COLO668 (cell line): ENCODE results near the gene TNFRSF4.

Source experiments
- DNase-seq: peaks from one replicate; lab custom pipeline; 2025; ENCODE audit not compliant: unreplicated experiment; lab: John Stamatoyannopoulos, UW

TNFRSF4 gene

DNA sequence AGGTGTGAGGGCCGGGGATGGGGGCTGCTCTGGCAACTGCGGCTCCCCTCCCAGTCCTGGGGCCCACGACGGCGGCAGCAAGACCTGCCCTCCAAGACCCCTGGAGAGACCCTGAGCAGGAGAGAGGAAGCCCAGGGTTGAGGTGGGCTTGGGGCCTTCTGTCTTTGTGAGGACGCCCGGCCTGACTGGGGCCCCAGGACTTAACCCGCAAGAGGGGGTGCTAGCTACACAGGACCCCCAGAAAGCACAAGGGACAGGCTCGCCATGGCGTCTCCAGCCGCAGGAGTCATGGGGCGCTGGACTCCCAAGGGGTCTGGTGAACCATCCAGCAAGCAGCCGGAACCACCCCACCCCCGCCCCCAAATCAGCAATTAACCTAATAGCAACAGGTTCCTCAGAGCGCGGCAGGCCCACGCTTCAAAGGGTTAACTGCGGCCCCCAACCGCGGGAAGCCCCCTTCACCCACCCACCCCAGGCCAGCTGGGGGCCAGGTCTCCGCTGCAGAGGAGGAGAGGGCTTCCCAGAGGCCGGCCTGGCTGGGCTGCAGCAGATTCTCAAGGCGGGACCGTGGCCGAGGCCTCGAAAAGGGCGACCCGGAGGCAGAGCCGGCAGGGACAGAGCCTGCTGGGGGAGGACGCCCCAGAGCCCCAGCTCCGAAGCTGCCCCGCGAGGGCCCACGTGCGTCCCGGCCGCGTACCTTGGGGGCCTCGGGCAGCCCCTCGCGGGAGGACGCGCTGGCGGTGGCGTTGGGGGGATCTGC, 32.0 kb upstream of the TNFRSF4 start:
- DNase-seq, result no peak

DNA sequence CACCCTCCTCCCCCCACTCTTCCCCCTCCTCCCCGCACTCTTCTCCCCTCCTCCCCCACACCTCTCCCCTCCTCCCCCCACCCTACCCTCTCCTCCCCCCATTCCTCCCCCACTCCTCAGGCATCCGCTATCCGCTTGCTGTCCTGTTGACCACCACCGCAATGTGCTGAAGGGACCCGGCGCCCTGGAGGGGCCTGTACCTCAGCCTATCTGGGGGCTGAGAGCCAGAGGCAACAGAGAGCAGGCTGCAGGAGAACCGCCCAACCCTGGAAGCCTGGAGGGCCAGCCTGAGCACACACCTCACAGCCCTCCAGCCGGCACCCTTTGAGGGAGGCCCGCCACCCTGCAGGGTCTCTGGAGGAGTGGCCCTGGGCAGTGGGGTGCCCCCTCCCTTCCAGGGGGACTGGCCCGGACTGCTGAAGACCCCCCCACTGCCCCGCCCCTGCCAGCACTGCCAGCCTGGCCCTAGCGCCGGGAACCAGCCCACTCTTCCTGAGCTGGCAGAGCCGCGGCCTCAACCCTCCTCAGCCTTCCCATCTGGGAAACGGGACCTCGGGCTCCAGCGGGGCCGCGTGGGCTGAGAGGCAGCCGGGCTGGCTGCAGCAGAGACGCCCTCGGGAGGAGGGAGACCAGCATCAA, 31.3 kb upstream of the TNFRSF4 start:
- DNase-seq, result no peak

DNA sequence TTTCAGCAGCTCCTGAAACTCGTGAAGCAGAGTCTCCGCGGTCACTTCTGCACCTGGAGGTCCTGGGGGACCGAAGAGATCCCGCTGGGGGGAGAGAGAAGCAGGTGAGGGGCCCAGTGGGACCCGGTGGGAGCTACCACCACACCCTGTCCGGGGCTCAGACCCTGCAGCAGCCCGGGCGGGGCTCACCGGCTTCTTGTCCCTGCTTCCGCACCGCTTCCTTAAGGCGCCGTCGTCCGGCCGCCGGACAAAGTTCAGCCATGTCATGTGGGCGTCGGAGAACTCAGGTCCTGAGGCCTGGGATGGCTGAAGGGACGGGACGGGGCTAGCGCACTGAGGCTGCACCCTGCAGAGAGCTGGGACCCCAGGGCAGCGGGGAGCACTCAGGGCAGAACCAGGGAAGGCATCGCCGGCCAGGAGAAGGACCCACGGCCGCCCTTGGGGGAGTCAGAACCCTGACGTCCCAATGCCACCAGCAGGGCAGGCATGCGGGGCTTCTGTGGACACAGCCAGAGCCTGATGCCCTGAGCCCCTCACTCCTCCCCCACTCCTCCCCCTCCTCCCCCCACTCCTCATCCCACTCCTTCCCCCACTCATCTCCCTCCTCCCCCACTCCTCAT, 30.3 kb upstream of the TNFRSF4 start:
- no peak for DNase-seq

DNA sequence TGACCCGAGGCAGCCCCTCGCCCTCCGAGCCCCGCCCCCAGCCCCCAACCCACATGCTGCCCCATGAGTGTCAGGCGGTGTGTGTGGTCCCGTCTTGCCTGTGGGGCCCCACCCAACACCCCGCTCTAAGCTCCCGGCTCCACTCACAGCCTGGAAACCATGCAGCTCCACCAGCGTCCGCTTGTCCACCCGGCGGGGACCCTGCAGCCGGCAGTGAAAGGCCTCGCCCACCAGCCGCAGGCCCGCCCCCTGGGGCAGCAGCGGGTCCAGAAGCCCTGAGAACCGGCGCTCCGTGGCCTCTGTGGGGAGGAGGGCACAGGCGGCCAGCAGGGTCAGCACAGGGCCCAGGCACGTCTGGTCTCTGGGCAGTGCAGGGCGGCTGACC, 29.8 kb upstream of the TNFRSF4 start:
- no peak for DNase-seq

DNA sequence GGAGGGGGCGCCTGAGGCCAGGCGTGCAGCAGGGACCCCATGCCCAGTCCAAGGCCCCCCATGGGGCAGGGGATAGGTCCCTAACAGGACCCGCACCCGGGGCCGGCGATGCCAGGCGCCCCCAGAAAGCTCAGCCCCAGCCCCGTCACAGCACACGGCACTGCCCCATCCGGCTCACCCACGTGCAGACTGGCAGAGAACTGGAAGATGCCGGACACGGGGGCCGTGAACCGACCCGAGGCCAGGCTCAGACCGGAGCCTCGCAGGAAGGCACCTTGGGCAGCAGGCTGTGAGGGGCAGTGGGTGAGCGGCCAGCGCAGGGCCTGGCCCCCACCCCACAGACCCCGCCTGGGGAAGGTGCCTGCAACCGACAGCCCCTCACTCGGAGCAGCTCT, 29.3 kb upstream of the TNFRSF4 start:
- DNase-seq, result no peak

DNA sequence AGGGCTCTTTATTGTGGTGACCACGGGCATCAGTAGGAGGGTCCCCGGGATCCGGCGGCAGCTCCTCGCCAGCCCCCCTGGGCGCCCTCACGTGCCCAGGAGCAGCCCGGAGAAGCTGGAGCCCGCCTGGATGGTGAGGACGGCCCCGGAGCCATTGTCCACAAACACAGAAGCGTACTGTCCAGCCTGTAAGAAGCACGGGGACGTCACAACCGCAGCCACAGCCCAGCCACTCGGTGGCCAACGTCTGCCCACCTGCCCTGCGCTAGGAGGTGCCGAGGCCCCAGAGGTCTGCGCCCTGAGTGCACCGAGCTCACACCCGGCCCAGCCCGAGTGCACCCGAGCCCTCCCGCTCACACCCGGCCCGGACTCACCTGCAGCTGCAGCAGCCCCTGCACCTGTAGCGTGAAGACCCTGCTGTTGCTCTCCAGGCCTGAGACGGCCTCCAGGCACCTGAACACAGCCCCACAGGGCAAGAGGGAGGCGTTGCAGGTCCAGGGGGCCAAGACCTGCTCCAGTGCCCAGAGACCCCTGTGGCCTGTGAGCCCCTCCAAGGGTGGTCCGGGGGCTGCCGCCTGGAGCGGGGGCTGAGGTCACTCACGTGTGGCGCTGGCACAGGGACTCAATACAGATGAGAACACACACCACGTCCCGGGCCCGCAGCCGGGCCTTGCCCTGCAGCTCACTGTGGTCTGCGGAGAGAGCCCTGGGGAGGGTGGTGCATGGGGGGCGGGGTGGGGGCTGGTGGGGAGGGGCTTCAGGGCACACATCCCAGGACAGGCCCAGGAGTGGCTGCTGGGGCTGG, 28.7 kb upstream of the TNFRSF4 start:
- no peak for DNase-seq

DNA sequence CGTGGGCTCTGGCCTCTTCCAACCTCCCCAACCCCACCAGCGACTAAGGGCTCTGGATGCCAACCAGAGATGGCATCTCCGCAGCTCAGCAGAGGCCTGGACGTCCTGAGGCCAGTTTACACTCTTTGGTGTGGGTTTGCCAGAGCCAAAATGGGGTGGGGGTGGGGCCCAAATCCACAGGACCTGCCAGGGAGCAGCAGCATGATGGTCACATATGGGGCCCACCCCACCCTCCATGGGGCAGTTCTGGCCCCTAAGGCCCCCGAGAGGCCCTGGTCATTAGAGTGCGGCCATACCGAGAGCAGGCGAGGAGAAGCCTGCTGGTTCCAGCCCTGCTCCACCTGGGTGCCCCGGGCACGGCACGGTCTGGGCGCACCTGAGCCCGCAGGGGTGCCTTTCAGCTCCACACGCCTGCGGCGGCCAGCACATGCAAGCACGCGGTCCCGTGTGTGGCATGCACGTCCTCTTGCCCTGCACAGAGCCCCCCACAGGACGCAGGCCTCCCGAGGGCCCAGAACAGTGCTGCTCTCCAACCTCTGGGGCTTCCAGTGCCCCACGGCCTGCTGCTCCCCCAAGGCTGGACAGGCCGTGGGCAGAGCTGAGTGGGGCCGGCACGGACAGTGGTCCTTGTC, 27.8 kb upstream of the TNFRSF4 start:
- no peak for DNase-seq

DNA sequence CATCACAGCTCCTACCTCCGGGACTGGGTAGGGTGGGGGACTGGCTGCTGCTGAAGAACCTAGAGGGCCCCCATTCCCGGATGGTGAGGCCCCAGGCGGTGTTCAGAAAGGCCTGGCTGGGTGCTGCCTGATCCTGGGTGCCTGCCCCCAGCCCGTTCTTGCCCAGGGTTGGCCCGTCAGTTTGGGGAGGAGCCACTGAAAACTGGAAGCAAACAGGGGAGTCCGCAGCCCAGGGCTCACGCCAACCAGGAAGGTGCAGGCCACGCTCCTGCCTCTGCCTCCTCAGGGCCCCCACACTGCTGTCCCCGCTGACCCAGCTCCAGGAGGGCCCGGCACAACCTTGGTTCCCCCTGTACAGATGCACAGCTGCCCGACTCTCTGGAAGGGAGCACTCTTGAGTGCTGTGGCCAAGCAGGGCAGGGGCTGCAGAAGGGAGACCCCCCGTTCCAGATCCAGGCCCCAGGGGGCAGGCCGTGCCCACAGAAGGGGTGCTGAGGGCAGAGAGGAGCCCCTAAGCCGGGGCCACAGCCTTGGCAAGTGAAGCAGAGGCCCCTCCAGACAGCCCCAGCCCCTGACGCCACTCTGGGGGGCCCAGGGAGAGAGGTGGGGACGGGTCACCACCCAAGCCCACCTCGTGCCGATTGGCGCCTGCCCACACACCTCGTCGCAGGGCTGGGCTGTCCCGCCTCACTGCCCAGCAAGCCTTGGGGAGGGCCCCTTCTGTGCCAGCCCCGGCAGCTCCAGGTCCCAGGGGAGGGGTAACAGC, 27.1 kb upstream of the TNFRSF4 start:
- DNase-seq, result no peak

DNA sequence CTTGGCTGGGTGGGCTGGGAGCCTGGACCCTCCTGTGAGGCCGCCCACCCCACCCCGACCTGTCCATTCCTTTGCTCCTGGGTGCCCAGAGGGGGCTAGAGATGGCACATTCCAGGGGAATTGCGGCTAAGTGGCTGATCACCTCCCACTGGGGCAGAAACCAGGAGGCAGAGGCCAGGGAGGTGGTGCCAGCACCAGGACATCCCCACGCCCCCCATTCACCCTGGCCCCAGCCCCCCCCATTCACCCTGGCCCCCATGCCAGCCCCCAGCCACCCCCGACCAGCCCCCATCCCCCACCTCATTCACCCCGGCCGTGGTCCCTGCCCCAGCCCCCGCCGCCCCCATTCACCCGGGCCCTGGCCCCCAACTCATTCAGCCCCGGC, 26.4 kb upstream of the TNFRSF4 start:
- DNase-seq, result no peak

DNA sequence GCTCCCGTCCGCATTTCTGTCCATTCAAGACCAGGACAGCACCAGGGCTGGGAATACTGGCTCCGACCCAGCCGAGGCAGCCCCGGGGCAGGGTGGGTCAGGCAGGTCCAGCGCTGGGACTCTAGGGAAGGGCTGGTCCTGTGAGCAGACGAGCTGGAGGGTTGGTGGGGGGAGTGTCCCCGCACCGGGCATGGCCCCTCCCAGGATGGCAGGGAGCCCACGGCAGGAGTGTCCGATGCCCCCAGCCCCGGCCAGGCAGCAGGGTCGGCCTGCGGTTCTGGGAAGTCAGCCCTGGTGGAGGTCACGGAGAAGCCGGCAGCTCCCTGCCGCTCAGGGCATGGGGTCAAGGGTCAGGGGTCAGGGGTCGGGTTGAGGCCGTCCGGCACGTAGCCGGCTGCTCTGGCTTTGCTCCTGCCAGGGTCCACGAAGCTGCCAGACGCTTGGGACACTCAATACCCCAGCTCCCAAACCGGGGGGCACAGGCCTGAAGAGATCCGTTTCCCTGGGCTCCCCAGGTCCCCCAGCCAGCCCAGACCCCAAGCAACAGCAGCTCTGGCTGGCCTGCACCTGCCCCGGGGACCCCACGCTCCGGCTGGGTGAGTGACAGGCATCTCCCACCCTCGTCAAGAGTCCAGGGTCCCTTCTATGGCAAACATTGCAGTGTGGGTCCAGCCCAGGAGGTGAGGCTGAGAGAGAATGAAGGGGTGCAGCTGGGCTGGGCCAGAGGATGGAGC, 25.8 kb upstream of the TNFRSF4 start:
- DNase-seq, result no peak

DNA sequence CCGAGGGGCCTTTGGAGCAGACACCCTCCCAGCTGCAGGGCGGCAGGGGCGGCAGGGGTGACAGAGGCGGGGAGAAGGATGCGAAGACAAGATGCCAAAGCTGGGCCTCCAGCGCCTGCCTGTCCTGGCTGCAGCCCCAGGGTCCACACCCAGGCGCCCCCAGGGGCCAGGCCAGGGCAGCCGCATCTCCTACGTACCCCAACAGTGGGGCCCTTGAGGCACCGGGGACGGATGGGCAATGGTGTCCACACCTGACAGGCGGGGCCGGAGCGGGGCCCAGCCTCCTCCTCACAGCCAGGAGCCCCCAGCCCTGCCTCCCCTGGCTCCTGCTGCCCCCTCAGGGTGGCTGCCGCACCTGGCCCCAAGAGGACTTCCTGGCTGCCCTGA, 25.3 kb upstream of the TNFRSF4 start:
- DNase-seq, result no peak

DNA sequence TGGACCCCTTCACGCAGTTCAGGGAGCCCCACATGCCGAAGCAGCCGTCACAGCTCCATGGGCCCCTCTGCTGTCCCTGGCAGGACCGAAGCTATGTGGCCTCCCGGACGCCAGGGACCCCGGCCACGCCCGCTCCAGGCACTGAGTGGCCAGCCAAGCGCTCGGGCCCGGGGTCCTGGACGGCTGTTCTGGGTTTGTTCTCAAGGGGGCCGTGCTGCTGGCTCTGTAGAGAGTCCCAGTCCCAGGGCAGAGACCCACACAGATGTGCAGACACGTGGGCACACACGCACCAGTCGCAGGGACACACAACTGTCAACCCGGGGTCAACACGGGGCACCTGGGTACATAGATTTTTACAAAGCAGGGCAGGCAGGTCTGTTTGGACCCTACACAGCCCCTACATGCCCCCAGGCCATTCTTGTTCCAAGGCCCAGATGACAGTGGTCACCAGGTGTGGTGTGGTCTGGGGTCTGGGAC, 24.8 kb upstream of the TNFRSF4 start:
- DNase-seq, result no peak

DNA sequence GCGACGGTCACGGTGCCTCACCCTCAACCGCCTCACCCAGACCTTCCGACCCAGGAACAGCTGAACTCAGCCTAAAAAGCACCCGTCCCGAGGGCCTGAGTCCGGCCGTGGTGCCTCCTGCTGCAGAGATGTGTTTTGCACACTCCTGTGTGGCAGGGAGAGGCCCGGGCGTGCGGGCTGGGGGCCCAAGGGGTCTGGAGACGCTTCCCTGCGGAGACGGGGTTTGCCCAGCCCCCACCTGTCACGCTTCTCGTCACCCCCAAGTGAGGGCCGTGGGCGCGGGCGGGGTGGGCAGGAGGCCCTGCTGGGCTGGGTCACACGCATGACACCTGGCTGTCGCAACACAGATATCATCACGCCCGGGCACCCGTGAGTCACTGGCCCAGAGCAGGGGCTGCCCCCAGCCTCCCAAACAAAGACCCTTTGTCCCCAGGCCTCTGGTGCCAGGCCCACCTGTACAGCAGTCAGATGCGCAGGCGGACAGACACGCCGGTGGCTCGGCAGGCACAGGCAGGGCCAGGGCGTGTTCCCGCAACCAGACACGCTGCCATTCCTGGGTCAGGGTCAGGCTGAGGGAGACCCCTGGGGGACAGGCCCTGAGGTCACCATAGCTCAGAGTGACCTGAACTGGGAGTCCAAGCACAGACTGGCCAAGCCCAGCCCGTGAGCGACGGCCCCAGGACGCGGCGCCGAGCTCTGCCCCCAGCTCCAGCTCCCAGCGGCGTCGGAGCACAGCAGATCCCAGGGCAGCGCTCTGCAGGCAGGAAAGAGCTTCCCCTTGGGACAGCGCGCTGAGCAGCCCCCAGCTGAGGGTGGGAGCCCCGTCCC, 24.1 kb upstream of the TNFRSF4 start:
- peak; percentile 67 for DNase-seq

DNA sequence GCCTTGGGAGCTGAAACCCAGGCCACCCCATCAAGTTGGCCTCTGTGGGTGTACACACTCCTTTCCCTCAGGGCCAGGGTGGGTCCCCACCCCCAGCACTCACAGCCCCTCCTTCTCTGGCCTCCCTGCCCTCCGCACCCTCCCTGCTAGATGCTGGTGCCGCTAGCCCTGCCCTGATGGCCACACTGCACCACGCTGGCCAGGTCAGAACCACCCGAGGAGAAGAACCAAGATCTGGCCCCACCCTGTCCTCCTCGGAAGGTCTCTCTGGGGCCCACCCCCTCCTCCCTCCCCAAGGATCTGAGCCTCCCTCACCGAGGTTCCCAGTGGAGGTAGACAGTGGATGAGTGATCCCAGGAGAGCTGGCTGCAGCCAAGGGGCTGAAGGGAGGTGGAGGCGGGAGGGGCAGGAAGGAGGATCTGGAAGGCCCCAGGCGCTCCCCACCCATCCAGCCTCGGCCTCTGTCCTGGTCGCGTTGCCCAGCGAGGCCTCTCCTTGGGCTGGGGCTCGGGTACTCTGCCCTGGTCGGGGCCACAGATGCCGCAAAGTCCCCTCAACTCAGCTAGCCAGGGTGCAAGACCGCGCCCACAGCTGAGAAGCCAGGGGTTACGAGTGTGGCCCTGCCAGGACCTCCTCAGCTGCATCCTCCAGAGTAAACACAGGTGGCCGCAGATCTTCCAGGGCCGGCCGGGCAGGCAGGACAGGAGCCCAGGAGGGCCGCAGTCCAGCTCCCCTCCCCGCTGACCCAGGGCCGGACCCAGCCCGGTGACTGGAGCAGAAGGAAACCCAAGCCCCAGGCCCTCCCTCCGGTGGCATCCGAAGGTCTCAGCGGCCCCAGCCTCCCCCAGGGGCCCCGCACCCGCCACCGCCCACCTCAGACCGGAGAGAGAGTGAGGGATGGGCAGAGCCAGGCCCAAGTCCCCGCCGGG, 23.3 kb upstream of the TNFRSF4 start:
- DNase-seq, result no peak

DNA sequence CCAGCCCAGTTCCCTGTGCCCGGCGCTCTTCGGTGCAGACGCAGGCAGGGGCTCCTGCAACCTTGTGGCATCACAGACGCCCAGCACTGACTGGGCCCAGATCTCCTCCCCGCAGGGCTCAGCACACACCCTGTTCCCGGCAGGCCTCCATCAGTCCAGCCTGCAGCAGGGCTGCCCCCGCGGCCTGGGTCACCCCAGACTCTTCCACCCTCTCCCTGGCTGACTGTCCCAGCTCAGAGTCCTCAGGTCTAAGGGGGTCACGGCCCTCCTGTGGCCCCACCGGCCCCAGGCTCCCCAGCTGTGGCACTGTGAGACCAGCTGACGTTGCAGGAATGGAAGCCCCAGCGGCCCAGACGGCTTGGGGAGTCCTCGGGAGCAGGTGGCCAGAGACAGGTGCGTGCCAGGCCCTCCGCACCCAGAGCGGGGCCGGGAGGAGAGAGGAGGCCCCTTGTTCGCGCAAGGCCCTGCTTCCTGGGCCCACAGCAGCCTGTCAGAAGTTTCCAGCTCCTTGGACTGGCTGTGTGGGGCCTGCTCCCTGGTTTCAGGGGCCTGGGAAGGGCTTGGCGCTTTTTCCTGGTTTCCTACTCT, 22.3 kb upstream of the TNFRSF4 start:
- peak; percentile 89 for DNase-seq

DNA sequence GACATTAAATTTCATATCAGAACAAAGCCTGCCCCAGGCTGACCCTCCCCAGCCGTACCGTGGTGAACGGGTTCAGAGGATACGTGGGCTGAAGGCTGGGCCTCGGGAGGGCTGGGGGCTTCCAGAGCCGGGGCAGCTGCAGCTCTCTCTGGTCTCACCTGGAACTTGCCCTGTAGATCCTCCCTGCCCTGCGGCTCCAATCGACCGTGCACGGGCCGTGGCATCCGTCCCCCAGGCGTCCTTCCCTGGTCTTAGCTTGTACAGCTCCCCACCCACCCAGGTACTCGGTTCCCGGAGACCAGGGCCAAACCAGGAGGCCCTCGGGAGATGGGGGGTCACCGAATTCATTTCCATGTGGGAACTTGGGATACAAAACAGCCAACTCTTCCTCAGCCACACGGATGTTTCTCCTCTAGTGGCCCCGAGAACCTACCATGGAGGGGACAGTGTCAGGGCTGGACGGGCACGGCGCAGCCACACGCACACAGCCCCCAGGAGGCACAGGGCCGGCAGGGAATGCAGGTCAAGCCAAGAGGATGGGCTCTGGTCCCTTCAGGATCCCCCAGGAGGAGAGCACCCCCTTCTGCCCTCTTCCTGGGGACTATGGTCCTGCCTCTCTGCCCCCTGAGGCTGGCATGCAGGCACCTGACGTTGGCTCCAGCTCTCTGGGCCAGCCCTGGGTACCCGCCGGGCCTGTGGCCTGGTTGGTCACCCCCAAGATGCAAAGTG, 21.2 kb upstream of the TNFRSF4 start:
- DNase-seq, result no peak
